Epithelial cell of umbilical artery (primary cell): ENCODE data around the gene ZNF91. TPM values are rescaled to one million over a fixed set of nuclear protein-coding genes. Genes with fewer than 3 reads are reported as not detected.

Experiments
- total RNA-seq: library from RNA; depleted of rRNA; stranded (reverse); fragments of >200 nt; gene quantifications from 2 replicates; pipeline ENCODE4 v1.2.3, GENCODE V29; 2014

The ZNF91 gene
- total RNA-seq, result 6.2 and 9.1 TPM in 2 replicates

GRCh38 chr19:23395041-23395721, at the start of gene ZNF91:
TSS of gene ZNF91 (minus strand) at chr19:23395471. CDS start at chr19:23395354, 117 bp downstream.

Other genes with a start within 250 kb of the ZNF91 start
- 6.8 and 10.2 TPM in 2 replicates for gene ZNF724, start 145.1 kb downstream of the ZNF91 start, total RNA-seq